LNCAP (cell line): ENCODE measurements around the gene MID1.

Source experiments
- TF ChIP-seq, protein P1 (sequence below): fragments of 450-650 bp; IDR thresholded peaks from 2 replicates; pipeline ENCODE4 v1.5.1; 2017; ENCODE audit warnings: mild to moderate bottlenecking

The MID1 gene

DNA sequence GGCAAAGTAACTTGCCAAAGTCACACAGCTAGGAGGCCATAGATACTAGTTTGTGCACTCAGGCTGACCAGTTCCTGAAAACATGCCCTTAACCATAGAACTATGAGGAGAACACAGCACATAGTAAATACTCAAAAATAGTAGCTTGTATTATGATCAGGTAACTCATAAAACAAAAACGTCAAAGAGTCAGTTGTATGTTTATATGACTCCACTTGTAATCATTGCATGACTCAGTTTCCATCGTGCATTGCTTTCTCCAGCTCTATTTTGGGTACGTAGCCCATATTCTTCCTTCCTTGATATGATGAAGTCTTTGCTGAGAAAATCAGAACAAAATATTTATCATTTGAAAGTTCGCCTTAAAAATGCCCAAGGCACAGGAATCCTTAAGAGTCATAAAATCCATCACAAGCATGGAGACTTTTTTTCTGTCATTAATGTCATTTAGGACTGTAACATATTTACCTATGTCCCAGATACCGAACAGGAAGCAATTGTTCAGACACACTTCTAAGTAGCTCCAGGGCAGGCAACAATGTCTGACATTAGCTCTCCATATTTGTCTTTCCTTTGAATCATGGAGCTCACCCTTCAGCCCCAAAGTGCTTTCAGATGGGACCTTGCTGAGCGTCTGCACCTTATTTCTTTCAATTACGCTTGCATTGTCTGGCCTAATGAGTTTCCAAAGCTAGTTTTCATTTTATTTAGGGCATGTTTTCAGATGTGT lies 11.2 kb upstream of the MID1 start:
- TF ChIP-seq, protein P1, sequence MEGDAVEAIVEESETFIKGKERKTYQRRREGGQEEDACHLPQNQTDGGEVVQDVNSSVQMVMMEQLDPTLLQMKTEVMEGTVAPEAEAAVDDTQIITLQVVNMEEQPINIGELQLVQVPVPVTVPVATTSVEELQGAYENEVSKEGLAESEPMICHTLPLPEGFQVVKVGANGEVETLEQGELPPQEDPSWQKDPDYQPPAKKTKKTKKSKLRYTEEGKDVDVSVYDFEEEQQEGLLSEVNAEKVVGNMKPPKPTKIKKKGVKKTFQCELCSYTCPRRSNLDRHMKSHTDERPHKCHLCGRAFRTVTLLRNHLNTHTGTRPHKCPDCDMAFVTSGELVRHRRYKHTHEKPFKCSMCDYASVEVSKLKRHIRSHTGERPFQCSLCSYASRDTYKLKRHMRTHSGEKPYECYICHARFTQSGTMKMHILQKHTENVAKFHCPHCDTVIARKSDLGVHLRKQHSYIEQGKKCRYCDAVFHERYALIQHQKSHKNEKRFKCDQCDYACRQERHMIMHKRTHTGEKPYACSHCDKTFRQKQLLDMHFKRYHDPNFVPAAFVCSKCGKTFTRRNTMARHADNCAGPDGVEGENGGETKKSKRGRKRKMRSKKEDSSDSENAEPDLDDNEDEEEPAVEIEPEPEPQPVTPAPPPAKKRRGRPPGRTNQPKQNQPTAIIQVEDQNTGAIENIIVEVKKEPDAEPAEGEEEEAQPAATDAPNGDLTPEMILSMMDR, result no peak

- TF ChIP-seq, protein P1, result no peak
These were observed 9.9 kb upstream of the MID1 start for GRCh38 chrX:10630320-10630719.

DNA sequence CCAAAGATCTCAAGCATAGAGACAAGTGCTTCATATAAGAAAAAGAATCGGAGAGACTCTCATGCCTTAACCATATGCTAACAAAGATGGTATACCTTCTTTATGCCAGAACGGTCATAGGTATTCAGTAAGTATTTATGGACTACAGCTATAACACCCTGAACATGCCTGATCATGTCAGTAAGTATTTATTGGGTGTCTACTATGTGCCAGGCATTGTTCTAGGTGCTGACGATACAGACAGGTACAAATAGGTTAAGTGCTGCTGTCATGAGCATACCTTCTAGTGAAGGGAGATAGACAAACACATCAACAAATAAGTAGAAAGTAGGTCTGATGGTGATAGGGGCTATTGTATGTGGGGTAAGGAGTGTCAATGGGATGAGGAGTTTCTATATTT lies 9.5 kb upstream of the MID1 start:
- TF ChIP-seq, protein P1, result no peak

DNA sequence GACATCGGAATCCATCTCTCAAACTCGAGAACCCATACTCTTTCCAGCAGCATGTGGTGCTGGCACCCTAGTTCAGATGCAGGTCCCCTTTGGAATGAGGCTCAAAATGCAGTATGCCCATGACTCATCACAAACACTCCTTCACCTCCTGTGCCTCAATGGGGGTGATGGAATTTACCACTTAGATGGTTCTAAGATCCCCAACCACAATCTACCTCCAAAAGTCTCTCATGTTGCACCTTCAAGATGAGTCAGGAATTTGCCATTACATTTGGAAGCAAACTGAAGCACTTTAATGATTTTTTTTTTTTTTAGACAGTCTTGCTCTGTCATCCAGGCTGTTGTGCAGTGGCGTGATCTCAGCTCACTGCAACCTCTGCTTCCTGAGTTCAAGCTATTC lies 8.5 kb upstream of the MID1 start:
- TF ChIP-seq, protein P1, result no peak

GRCh38 chrX:10622197-10622596 lies 1.8 kb upstream of the MID1 start:
- TF ChIP-seq, protein P1, result no peak

GRCh38 chrX:10619425-10620046 lies 849 bp downstream of the MID1 start:
- TF ChIP-seq, protein P1, result no peak

GRCh38 chrX:10618961-10619360 lies 1.4 kb downstream of the MID1 start:
- TF ChIP-seq, protein P1, result no peak
